Neural crest cell (in vitro differentiated cells): ENCODE measurements around the gene FBLL1. TPM values are rescaled to one million over a fixed set of nuclear protein-coding genes. Genes with fewer than 3 reads are reported as not detected.

ENCODE experiments used
- DNase-seq: peaks from one replicate; pipeline ENCODE4 v3.0.0; 2021; ENCODE audit warnings: low read depth, mixed read lengths, low spot score
- H3K27ac Mint-ChIP-seq: one replicate; pipeline ENCODE4 v1.8.0; 2021; ENCODE audit warnings: mild to moderate bottlenecking, mixed read lengths; ENCODE audit not compliant: unreplicated experiment
- H3K27me3 Mint-ChIP-seq: 2 replicates; pipeline ENCODE4 v1.8.0; 2021; ENCODE audit warnings: low read depth, mild to moderate bottlenecking, mixed read lengths
- H3K36me3 Mint-ChIP-seq: 2 replicates; pipeline ENCODE4 v1.8.0; 2021; ENCODE audit warnings: low read depth, mild to moderate bottlenecking, mixed read lengths
- H3K4me1 Mint-ChIP-seq: 2 replicates; pipeline ENCODE4 v1.8.0; 2021; ENCODE audit warnings: mixed read lengths
- H3K4me3 Mint-ChIP-seq: one replicate; pipeline ENCODE4 v1.8.0; 2021; ENCODE audit warnings: mild to moderate bottlenecking, mixed read lengths
- H3K9me3 Mint-ChIP-seq: 2 replicates; pipeline ENCODE4 v1.8.0; 2021; ENCODE audit warnings: mixed read lengths
- total RNA-seq: library from RNA; stranded (reverse); gene quantifications from 2 replicates; pipeline ENCODE4 v1.2.1, GENCODE V29; 2021
- TF ChIP-seq, protein P1 (sequence below): fragments of 200-600 bp; sonication (generic); conservative IDR thresholded peaks from 2 replicates; pipeline ENCODE4 v1.5.0; 2021; ENCODE audit warnings: antibody characterized with exemption, mild to moderate bottlenecking

Gene FBLL1
- total RNA-seq, 1 donor from 2014 or later = 7.3 TPM

DNA sequence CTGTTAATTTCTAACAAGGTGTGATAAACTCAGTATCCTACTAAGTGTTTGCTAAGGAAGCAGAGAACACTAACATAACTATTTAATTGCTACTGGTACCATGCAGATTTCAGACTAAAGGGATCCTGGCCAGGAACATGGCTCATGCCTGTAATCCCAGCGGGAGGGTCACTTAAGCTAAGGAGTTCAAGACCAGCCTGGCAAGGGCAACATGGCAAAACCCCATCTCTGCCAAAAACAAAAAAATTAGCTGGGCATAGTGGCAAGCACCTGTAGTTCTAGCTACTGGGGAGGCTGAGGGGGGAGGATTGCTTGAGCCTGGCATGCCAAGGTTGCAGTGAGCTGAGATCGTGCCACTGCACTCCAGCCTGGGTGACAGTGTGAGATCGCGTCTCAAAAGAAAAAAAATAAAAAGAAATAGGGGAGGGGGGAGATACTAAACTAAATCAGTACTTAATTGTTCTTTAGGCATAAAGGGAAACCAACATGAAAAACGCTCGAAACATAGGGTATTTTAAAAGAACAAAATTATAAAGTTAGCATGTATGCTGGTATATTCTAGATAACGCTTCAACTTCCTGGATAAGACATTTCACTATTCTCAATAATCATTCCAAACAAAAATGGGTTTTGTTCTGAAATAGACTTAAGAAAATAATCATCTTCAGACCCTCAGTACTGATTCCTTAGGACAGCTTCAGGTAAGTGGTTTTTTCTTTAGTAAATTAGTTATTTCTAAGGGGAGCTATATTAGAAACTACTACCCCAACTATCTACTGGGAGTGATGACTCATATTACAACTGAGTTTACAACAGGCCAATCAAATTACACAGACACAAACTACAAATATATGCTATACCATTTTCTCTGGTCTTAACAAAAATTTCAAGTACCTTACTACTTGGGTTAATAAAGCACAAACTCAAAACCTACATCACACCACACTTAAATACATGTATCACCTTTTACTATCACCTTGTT, 46.6 kb downstream of the FBLL1 start:
- no peak for DNase-seq
- peak overlapping the region; percentile 44 for H3K27ac Mint-ChIP-seq
- H3K36me3 Mint-ChIP-seq = peaks cover 20% of the 10 kb centered on the region
- H3K4me1 Mint-ChIP-seq = peaks cover 56% of the 10 kb centered on the region
- peak overlapping the region; percentile 54 for H3K4me3 Mint-ChIP-seq
- no peaks in the 10 kb centered on the region for H3K27me3 Mint-ChIP-seq
- TF ChIP-seq, protein P1, sequence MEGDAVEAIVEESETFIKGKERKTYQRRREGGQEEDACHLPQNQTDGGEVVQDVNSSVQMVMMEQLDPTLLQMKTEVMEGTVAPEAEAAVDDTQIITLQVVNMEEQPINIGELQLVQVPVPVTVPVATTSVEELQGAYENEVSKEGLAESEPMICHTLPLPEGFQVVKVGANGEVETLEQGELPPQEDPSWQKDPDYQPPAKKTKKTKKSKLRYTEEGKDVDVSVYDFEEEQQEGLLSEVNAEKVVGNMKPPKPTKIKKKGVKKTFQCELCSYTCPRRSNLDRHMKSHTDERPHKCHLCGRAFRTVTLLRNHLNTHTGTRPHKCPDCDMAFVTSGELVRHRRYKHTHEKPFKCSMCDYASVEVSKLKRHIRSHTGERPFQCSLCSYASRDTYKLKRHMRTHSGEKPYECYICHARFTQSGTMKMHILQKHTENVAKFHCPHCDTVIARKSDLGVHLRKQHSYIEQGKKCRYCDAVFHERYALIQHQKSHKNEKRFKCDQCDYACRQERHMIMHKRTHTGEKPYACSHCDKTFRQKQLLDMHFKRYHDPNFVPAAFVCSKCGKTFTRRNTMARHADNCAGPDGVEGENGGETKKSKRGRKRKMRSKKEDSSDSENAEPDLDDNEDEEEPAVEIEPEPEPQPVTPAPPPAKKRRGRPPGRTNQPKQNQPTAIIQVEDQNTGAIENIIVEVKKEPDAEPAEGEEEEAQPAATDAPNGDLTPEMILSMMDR = no peak
- H3K9me3 Mint-ChIP-seq = peaks cover 2% of the 10 kb centered on the region

GRCh38 chr5:168578006-168578405, 48.9 kb downstream of the FBLL1 start:
- H3K4me1 Mint-ChIP-seq = peaks cover 47% of the 10 kb centered on the region
- no peaks in the 10 kb centered on the region for H3K27me3 Mint-ChIP-seq
- no peak for DNase-seq
- H3K9me3 Mint-ChIP-seq = peaks cover 2% of the 10 kb centered on the region
- peak overlapping the region; percentile 19 for H3K27ac Mint-ChIP-seq
- H3K4me3 Mint-ChIP-seq = peak overlapping the region; percentile 99
- TF ChIP-seq, protein P1 = no peak
- peaks cover 10% of the 10 kb centered on the region for H3K36me3 Mint-ChIP-seq

- Mint-ChIP-seq H3K4me3 (peak within 1 kb of the TSS; percentile 99), H3K9me3 (peaks cover 2% of the 10 kb centered on the region), H3K27ac (peak within 1 kb of the TSS; percentile 99), H3K27me3 (no peaks in the 10 kb centered on the region), H3K4me1 (peaks cover 47% of the 10 kb centered on the region), H3K36me3 (peaks cover 10% of the 10 kb centered on the region)
- peak; percentile 48 for DNase-seq
- TF ChIP-seq, protein P1 = no peak
Observed at GRCh38 chr5:168578538-168579487, 49.7 kb downstream of the FBLL1 start, which contains the start of gene PANK3. TSS of gene PANK3 (minus strand) at chr5:168579368. CDS start at chr5:168579283, 85 bp downstream.

GRCh38 chr5:168579488-168580226, 50.6 kb downstream of the FBLL1 start:
- Mint-ChIP-seq H3K9me3 (peaks cover 2% of the 10 kb centered on the region), H3K27me3 (no peaks in the 10 kb centered on the region), H3K36me3 (peaks cover 10% of the 10 kb centered on the region), H3K4me1 (peaks cover 47% of the 10 kb centered on the region), H3K27ac (peak overlapping the region; percentile 99), H3K4me3 (peak overlapping the region; percentile 93)
- peak; percentile 96 for DNase-seq
- TF ChIP-seq, protein P1 = no peak

DNA sequence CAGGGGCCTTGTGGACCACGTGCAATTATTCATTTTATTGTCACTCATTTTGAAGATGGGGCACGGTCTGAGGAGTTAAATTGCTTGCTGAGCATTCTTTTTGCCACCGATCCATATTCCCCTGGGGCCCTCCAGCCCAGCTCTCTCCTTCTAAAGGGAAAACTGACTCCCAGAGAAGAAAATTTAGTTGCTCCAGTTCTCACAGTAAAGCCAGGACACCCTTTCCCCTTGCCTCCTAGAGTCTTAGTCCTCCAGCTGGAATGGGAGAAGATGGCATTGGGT, 51.1 kb downstream of the FBLL1 start:
- Mint-ChIP-seq H3K27me3 (no peaks in the 10 kb centered on the region), H3K27ac (peak overlapping the region; percentile 99), H3K9me3 (peaks cover under 1% of the 10 kb centered on the region), H3K4me1 (peaks cover 44% of the 10 kb centered on the region), H3K4me3 (peak overlapping the region; percentile 93), H3K36me3 (peaks cover 8% of the 10 kb centered on the region)
- DNase-seq = no peak
- TF ChIP-seq, protein P1 = no peak
